HFFc6 (cell line): ENCODE results near the gene AKR1B1. TPM values are rescaled to one million over a fixed set of nuclear protein-coding genes. Genes with fewer than 3 reads are reported as not detected.

Source experiments
- DNase-seq: peaks from one replicate; pipeline ENCODE4 v3.0.0-alpha.2; 2018
- H3K27ac Mint-ChIP-seq: 2 replicates; pipeline ENCODE4 v1.8.0; 2020; ENCODE audit warnings: mild to moderate bottlenecking, mixed read lengths
- H3K27me3 Mint-ChIP-seq: 2 replicates; pipeline ENCODE4 v1.8.0; 2021; ENCODE audit warnings: mild to moderate bottlenecking, moderate library complexity, mixed read lengths; ENCODE audit not compliant: insufficient read depth
- H3K36me3 Mint-ChIP-seq: 2 replicates; pipeline ENCODE4 v1.8.0; 2021; ENCODE audit warnings: low read depth, mixed read lengths
- H3K4me1 Mint-ChIP-seq: 2 replicates; pipeline ENCODE4 v1.8.0; 2020; ENCODE audit warnings: low read depth, mixed read lengths
- H3K4me3 Mint-ChIP-seq: 2 replicates; pipeline ENCODE4 v1.8.0; 2020; ENCODE audit warnings: mild to moderate bottlenecking, moderate library complexity, mixed read lengths
- H3K9me3 Mint-ChIP-seq: 2 replicates; pipeline ENCODE4 v1.8.0; 2020; ENCODE audit warnings: mild to moderate bottlenecking, mixed read lengths
- CTCF ChIP-seq: fragments of 200-600 bp; sonication (generic); IDR thresholded peaks from 2 replicates; pipeline ENCODE4 v1.5.0; 2021; ENCODE audit warnings: antibody characterized with exemption, mild to moderate bottlenecking
- total RNA-seq, 6 experiments: library from RNA; stranded (reverse); fragmentation: NEBNext Ultra II Directional; extraction: Animal tissue kit (Norgen Biotek cat#: 25700); gene quantifications; 2 replicates in 1 of 6; 3 replicates in 5 of 6; pipeline ENCODE4 v1.2.3, GENCODE V29; 2021

The AKR1B1 gene
- total RNA-seq, 6 experiments from 2014 or later = 208 to 232 (median 223) TPM

GRCh38 chr7:134434701-134435100, 24.2 kb downstream of the AKR1B1 start:
- Mint-ChIP-seq H3K4me1 (peaks cover 49% of the 10 kb centered on the region), H3K36me3 (peaks cover 19% of the 10 kb centered on the region), H3K27me3 (no peaks in the 10 kb centered on the region), H3K27ac (peak overlapping the region; percentile 88), H3K4me3 (peak overlapping the region; percentile 14; the same call in 1 of the 2 replicates), H3K9me3 (peaks cover 10% of the 10 kb centered on the region; the same call in 1 of the 2 replicates)
- no peak for DNase-seq
- no peak for TF ChIP-seq CTCF

GRCh38 chr7:134433430-134433829, 25.5 kb downstream of the AKR1B1 start:
- H3K27ac Mint-ChIP-seq = no peak overlapping the region
- no peak for DNase-seq
- TF ChIP-seq CTCF = no peak
- no peak overlapping the region for H3K4me3 Mint-ChIP-seq
- H3K27me3 Mint-ChIP-seq = peaks cover 1% of the 10 kb centered on the region; the same call in 1 of the 2 replicates
- peaks cover under 1% of the 10 kb centered on the region; the same call in 1 of the 2 replicates for H3K9me3 Mint-ChIP-seq
- H3K4me1 Mint-ChIP-seq = peaks cover 49% of the 10 kb centered on the region
- peaks cover 6% of the 10 kb centered on the region for H3K36me3 Mint-ChIP-seq

DNA sequence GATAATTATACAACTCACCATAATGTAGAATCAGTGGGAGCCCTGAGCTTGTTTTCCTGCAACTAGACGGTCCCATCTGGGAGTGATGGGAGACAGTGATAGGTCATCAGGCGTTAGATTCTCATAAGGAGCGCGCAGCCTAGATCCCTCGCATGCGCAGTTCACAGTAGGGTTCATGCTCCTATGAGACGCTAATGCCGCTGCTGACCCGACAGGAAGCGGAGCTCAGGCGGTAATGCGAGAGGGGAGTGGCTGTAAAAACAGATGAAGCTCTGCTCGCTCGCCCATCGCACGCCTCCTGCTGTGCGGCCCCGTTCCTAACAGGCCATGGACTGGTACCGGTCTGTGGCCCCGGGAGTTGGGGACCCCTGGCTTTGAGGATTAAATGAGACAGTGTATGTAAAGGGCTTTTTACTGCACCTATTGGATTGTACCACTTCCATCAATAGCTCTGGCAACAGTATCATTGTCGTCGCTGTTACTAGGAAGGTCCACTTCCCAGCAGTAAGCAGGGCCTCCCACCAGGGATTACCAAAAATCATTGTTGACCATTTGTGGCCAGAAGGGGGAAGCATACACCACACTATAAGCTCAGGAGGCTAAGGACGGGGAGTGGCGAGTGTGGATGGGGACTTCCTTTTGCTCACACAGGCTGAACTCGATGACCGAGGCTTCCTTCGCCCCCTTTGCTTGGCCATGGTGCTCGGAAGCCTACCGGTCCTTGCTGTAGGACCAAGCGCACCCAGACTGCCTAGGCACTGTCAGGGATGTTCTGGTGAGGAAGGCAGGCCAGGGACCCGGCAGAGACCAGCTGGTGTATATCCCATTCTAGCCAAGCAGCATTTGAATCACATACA, 26.4 kb downstream of the AKR1B1 start:
- H3K4me1 Mint-ChIP-seq = peaks cover 49% of the 10 kb centered on the region
- peak overlapping the region; percentile 89 for H3K4me3 Mint-ChIP-seq
- H3K9me3 Mint-ChIP-seq = no peaks in the 10 kb centered on the region
- peak; percentile 82 for DNase-seq
- H3K27ac Mint-ChIP-seq = peak overlapping the region; percentile 94
- peak; percentile 91 for TF ChIP-seq CTCF
- 0 out of 2 replicates have a peak, but pooled peaks cover under 1% of the 10 kb centered on the region for H3K36me3 Mint-ChIP-seq
- H3K27me3 Mint-ChIP-seq = peaks cover 1% of the 10 kb centered on the region; the same call in 1 of the 2 replicates

GRCh38 chr7:134431815-134432214, 27.1 kb downstream of the AKR1B1 start:
- peak overlapping the region; percentile 94 for H3K27ac Mint-ChIP-seq
- peaks cover 1% of the 10 kb centered on the region; the same call in 1 of the 2 replicates for H3K27me3 Mint-ChIP-seq
- no peak for DNase-seq
- no peaks in the 10 kb centered on the region for H3K36me3 Mint-ChIP-seq
- no peaks in the 10 kb centered on the region for H3K9me3 Mint-ChIP-seq
- peaks cover 49% of the 10 kb centered on the region for H3K4me1 Mint-ChIP-seq
- peak overlapping the region; percentile 89 for H3K4me3 Mint-ChIP-seq
- TF ChIP-seq CTCF = no peak

- Mint-ChIP-seq H3K36me3 (no peaks in the 10 kb centered on the region), H3K4me3 (no peak overlapping the region), H3K9me3 (no peaks in the 10 kb centered on the region)
These were observed 29.4 kb downstream of the AKR1B1 start for GRCh38 chr7:134429481-134429880.

More at GRCh38 chr7:134429481-134429880, 29.4 kb downstream of the AKR1B1 start:
- H3K27ac Mint-ChIP-seq = no peak overlapping the region
- peaks cover 1% of the 10 kb centered on the region; the same call in 1 of the 2 replicates for H3K27me3 Mint-ChIP-seq
- TF ChIP-seq CTCF = no peak
- peaks cover 26% of the 10 kb centered on the region for H3K4me1 Mint-ChIP-seq
- no peak for DNase-seq
